ENCODE data around the gene HSD17B12. TPM values are rescaled to one million over a fixed set of nuclear protein-coding genes. Genes with fewer than 3 reads are reported as not detected.

The HSD17B12 gene
- polyA plus RNA-seq, 3 donors, result 13.3 to 35.5 (median 30.4) TPM

- no peak overlapping the region for H3K4me3 Mint-ChIP-seq
- peaks cover 20% of the 10 kb centered on the region for H3K4me1 Mint-ChIP-seq
- peaks cover 2 to 15% (median 10%) of the 10 kb centered on the region in 3 donors for H3K27me3 Mint-ChIP-seq (ENCODE audit: low read depth in 3 of 3)
- no peaks in the 10 kb centered on the region for H3K79me2 ChIP-seq (ENCODE audit: insufficient read depth, low read length)
- no peak overlapping the region for H3K27ac Mint-ChIP-seq
- H4K20me1 ChIP-seq (ENCODE audit: insufficient read depth, low read length), result no peaks in the 10 kb centered on the region
- peaks cover 0 to 10% (median 0%) of the 10 kb centered on the region in 7 donors for H3K9me3 Mint-ChIP-seq
- no peak overlapping the region for H3K9ac ChIP-seq (ENCODE audit: insufficient read depth, low read length, poor library complexity, severe bottlenecking)
- 100% methylated on average over 1 of the region's 2 CpGs for WGBS (ENCODE audit: insufficient coverage)
- H3K36me3 Mint-ChIP-seq, result peaks cover 0 to 2% of the 10 kb centered on the region in 2 donors
- DNase-seq, result no peak
- peaks cover 0 to 3% of the 10 kb centered on the region in 2 donors for H3K27me3 ChIP-seq (ENCODE audit: control insufficient read depth in 2 of 2, insufficient read depth in 2 of 2, low read length in 2 of 2)
- H3K36me3 ChIP-seq (replicated peaks in 1 of 2; ENCODE audit: control insufficient read depth in 1 of 2, insufficient read depth in 2 of 2, low read length in 2 of 2), result no peaks in the 10 kb centered on the region
- no peak overlapping the region for H2AFZ ChIP-seq (ENCODE audit: insufficient read depth, low read depth, low read length, poor library complexity, severe bottlenecking)
- H3K4me3 ChIP-seq (replicated peaks in 1 of 3; ENCODE audit: low read depth in 2 of 3, low read length in 3 of 3), result no peak overlapping the region
- H3K4me2 ChIP-seq (replicated peaks; ENCODE audit: extremely low read depth, low read length, poor library complexity, severe bottlenecking), result no peak overlapping the region
- intact Hi-C loops (cut with micrococcal nuclease), result loop anchor here in 1 of 2 donors (10.0 kb wide), 1 partner anchor 182 kb away; the partner anchor contains the start of gene HSD17B12
- peaks cover 20 to 22% of the 10 kb centered on the region in 2 donors for H3K4me1 ChIP-seq (ENCODE audit: control insufficient read depth in 1 of 2, insufficient read depth in 2 of 2, low read length in 2 of 2)
- H3K27ac ChIP-seq (ENCODE audit: low read depth in 1 of 2, low read length in 2 of 2), result no peak overlapping the region
- no peaks in the 10 kb centered on the region for H3K9me3 ChIP-seq (replicated peaks in 1 of 2; ENCODE audit: control insufficient read depth in 1 of 2, insufficient read depth in 1 of 2, low read length in 2 of 2)
- TF ChIP-seq CTCF (IDR thresholded peaks at IDR 0.05), result no peak
Measured at GRCh38 chr11:43866520-43866919, 186.0 kb downstream of the HSD17B12 start.

- Histone ChIP-seq H3K4me1 (ENCODE audit: control insufficient read depth in 1 of 2, insufficient read depth in 2 of 2, low read length in 2 of 2) (peaks cover 20 to 22% of the 10 kb centered on the region in 2 donors), H3K4me2 (replicated peaks; ENCODE audit: extremely low read depth, low read length, poor library complexity, severe bottlenecking) (no peak overlapping the region), H2AFZ (ENCODE audit: insufficient read depth, low read depth, low read length, poor library complexity, severe bottlenecking) (no peak overlapping the region), H3K79me2 (ENCODE audit: insufficient read depth, low read length) (no peaks in the 10 kb centered on the region), H3K9ac (ENCODE audit: insufficient read depth, low read length, poor library complexity, severe bottlenecking) (no peak overlapping the region), H3K36me3 (replicated peaks in 1 of 2; ENCODE audit: control insufficient read depth in 1 of 2, insufficient read depth in 2 of 2, low read length in 2 of 2) (no peaks in the 10 kb centered on the region), H3K4me3 (replicated peaks in 1 of 3; ENCODE audit: low read depth in 2 of 3, low read length in 3 of 3) (no peak overlapping the region), H3K9me3 (replicated peaks in 1 of 2; ENCODE audit: control insufficient read depth in 1 of 2, insufficient read depth in 1 of 2, low read length in 2 of 2) (no peaks in the 10 kb centered on the region), H3K27ac (ENCODE audit: low read depth in 1 of 2, low read length in 2 of 2) (no peak overlapping the region), H4K20me1 (ENCODE audit: insufficient read depth, low read length) (no peaks in the 10 kb centered on the region), H3K27me3 (ENCODE audit: control insufficient read depth in 2 of 2, insufficient read depth in 2 of 2, low read length in 2 of 2) (peaks cover 2 to 6% of the 10 kb centered on the region in 2 donors)
- peaks cover 3 to 18% (median 10%) of the 10 kb centered on the region in 3 donors for H3K27me3 Mint-ChIP-seq (ENCODE audit: low read depth in 3 of 3)
- H3K4me1 Mint-ChIP-seq, result peaks cover 20% of the 10 kb centered on the region
- TF ChIP-seq CTCF (IDR thresholded peaks at IDR 0.05), result no peak
- H3K27ac Mint-ChIP-seq, result no peak overlapping the region
- DNase-seq, result no peak
- H3K9me3 Mint-ChIP-seq, result peaks cover 0 to 10% (median 0%) of the 10 kb centered on the region in 7 donors
- H3K36me3 Mint-ChIP-seq, result peaks cover 0 to 2% of the 10 kb centered on the region in 2 donors
- H3K4me3 Mint-ChIP-seq, result no peak overlapping the region
- intact Hi-C loops (cut with micrococcal nuclease), result loop anchor here in 1 of 2 donors (10.0 kb wide), 1 partner anchor 182 kb away; the partner anchor contains the start of gene HSD17B12
Measured at GRCh38 chr11:43866969-43867368, 186.4 kb downstream of the HSD17B12 start.
